ENCODE measurements around the gene C1QTNF12.
"Not testable (repeated sequence)": the region's sequence is repeated elsewhere in the genome, so short reads cannot be mapped to it uniquely, and the experiment has no call there.

The C1QTNF12 gene

DNA sequence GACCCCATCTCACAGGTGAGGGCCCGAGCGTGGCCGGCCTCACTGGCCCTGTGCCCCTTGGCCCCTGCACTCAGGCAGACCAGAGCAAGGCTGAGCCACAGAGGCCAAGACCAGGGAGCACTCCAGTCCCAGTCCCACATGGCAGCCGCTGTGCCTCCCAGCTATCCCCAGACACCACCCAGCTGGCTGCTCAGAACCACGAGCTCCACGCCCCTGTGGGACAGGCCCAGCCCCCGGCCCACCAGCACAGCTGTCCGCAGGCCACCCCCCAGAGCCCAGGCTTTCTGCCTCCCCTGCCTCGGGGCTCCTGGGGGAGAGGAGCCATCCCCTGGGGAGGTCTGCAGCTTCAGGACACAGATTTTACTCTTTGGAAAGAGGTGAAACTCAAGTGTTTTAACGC is 9.1 kb upstream of the C1QTNF12 start:
- DNase-seq (ENCODE audit: extremely low read depth, low read depth) = no peak
- TF ChIP-seq, protein P1, sequence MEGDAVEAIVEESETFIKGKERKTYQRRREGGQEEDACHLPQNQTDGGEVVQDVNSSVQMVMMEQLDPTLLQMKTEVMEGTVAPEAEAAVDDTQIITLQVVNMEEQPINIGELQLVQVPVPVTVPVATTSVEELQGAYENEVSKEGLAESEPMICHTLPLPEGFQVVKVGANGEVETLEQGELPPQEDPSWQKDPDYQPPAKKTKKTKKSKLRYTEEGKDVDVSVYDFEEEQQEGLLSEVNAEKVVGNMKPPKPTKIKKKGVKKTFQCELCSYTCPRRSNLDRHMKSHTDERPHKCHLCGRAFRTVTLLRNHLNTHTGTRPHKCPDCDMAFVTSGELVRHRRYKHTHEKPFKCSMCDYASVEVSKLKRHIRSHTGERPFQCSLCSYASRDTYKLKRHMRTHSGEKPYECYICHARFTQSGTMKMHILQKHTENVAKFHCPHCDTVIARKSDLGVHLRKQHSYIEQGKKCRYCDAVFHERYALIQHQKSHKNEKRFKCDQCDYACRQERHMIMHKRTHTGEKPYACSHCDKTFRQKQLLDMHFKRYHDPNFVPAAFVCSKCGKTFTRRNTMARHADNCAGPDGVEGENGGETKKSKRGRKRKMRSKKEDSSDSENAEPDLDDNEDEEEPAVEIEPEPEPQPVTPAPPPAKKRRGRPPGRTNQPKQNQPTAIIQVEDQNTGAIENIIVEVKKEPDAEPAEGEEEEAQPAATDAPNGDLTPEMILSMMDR (IDR thresholded peaks at IDR 0.05; ENCODE audit: low read depth, low read length) = no peak

- TF ChIP-seq, protein P1 (IDR thresholded peaks at IDR 0.05; ENCODE audit: low read depth, low read length) = no peak
Measured at GRCh38 chr1:1255078-1255477, 8.6 kb upstream of the C1QTNF12 start.

GRCh38 chr1:1254667-1254998 is 8.1 kb upstream of the C1QTNF12 start:
- TF ChIP-seq, protein P1 (IDR thresholded peaks at IDR 0.05; ENCODE audit: low read depth, low read length) = no peak
- DNase-seq (ENCODE audit: extremely low read depth, low read depth) = no peak

More at GRCh38 chr1:1255078-1255477, 8.6 kb upstream of the C1QTNF12 start:
- no peak for DNase-seq (ENCODE audit: extremely low read depth, low read depth)

GRCh38 chr1:1253972-1254666 is 7.6 kb upstream of the C1QTNF12 start:
- DNase-seq (ENCODE audit: extremely low read depth, low read depth) = no peak
- TF ChIP-seq, protein P1 (IDR thresholded peaks at IDR 0.05; ENCODE audit: low read depth, low read length) = no peak

GRCh38 chr1:1253314-1253713 is 6.8 kb upstream of the C1QTNF12 start:
- no peak for DNase-seq (ENCODE audit: extremely low read depth, low read depth)
- TF ChIP-seq, protein P1 (IDR thresholded peaks at IDR 0.05; ENCODE audit: low read depth, low read length) = no peak

DNA sequence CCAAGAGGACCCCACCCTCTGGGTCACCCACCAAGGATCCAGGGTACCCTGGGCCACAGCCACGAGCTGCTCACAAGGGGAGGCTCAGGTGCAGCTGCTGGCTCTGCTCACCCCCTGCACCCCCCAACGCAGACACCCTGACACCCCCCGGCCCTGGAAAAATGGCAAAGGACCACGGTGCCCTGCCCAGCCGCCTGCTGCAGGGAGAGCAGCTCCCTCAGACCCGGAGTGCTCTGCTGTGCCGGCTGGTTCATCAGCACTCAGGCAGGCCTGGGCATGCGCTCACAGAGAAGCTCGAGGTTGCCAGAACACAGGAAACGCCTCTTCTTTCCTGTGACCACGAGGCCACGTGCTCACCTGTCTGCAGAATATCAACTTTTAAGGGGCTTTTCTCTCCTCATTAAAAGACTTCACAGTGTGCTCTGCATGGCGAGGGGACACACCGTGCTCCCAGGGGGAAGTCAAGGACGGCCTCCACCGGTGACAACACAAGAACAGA is 4.3 kb upstream of the C1QTNF12 start:
- DNase-seq (ENCODE audit: extremely low read depth, low read depth) = no peak
- TF ChIP-seq, protein P1 (IDR thresholded peaks at IDR 0.05; ENCODE audit: low read depth, low read length) = no peak

GRCh38 chr1:1248009-1248913 is 1.7 kb upstream of the C1QTNF12 start:
- DNase-seq (ENCODE audit: extremely low read depth, low read depth) = not testable (repeated sequence)
